Activated CD4-positive, alpha-beta T cell treated with anti-CD3 and anti-CD28 coated beads, Interleukin-2, amount 50 U/mL, for 4 hours (primary cell): ENCODE data around the gene DPEP2NB.
"Not testable (repeated sequence)": the region's sequence is repeated elsewhere in the genome, so short reads cannot be mapped to it uniquely, and the experiment has no call there.

Experiments
- DNase-seq, 2 experiments: peaks; one replicate each; pipeline ENCODE4 v3.0.0-alpha.2; 2020

Gene DPEP2NB, protein sequence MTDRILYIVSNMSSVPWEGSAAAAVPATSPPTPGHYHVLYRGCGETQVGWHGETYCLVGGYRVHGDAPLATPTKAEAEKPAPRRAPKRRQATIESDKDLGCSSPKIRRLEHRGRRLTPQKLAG

DNA sequence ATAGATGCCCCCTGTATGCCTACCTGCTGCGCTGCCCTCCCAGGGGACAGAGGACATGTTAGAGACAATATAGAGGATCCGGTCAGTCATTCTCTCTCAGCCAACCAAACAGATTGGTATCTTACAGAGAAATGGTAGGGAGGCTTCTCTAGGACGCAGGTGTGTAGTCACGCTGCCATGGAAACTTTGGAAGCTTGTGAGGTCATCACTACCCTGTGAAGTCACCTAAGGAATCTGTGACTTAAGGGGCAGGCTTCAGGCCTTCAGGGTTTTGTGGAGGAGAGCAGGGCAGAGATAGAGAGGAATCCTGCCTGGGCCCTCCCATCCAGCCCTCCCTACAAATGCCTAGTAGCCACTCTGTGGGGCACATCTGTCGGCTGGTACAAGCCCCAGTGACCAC is at the start of gene DPEP2NB:
TSS of gene DPEP2NB (minus strand) at position 231 of the 400 bp plus-strand sequence. CDS start at position 90, 141 bp downstream.
- no peak for DNase-seq

DNA sequence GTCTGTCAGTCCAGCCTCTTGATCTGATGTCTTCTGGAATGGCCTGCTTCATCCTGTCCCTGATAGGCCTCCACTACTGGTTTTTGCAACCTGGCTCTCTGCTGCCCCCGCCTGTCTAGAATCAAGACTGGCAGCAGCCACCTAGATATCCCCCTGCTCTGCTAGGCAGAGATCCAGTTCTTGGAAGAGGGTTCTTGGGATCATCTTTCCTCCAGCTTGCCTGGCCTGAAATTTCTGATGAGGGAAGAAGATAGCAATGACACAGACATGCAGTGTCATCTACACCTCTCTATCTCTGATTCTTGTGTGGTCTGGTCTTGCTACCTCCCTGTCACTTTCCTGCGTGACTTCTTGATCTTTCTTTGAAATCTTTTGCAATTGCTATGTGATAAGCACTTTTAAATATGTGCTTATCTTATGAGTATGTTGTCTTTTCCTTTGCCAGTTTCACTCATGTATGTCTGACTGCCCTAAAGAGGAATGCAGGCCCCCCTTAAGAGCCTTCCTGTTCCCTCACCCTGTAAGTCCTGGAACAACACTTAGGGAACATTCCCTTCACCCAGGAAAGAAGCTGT is 49.2 kb upstream of the DPEP2NB start:
- DNase-seq = peak; percentile 68 to 70

DNA sequence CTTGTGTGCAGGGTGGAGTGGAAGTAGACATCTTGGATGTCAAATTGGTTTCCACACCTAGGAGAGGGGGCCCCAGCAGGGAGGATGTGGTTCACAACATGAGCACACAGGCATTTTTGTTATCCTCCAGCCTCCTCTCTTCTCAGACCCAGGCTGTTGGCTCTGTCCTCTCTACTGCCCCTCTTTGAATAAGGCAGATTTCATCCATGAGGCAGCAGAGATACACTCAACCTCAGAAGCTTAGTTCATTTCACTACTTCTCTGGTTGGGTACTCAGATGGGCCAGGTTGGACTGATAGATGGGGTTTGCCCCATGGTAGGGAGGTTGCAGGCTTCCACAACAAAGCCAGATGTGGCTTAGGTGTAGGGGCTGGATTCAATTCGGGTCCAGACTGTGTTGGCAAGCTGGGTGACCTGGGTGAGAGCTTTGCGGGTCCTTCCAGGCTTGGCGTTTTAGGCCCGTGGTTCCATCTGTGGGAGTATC is 47.2 kb upstream of the DPEP2NB start:
- DNase-seq = no peak

DNA sequence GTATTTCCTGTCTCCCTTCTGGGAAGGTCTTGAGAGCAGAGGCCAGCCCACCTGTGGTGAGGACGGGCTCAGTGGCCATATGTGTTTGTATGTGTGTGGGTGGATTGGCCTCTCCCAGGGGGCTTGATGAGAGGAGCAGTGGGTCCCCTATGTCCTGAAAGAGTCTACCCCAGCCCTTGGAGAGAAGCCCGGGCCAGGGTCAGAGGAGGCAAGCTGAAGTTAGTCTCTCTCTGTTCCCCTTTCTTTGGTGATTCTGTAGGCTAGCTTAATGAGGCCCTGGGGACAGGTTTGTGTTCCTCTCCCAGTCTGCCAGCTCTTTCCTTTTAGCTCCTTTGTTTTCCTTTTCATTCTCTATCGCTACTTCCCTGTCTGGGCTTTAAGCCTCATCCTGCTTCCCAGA is 45.7 kb upstream of the DPEP2NB start:
- DNase-seq = no peak

DNA sequence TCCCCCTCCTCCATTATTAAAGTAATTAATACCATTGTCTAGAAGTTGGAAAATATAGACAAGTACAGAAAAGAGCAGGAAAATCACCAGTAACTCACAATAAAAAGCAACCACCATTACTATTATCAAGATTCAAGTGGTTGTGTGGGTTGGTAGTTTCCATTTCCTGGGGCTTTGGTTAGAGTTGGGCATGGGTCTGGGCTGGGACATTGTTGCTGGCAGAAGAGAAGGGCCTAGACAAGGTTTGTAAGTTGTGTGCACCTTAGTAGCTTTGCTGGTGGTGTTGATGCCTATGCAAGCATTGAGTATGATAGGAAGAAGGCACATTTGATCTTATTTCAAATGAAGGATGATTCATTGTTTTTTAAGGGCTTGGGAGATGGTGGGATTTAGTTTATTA is 44.1 kb upstream of the DPEP2NB start:
- DNase-seq = no peak

DNA sequence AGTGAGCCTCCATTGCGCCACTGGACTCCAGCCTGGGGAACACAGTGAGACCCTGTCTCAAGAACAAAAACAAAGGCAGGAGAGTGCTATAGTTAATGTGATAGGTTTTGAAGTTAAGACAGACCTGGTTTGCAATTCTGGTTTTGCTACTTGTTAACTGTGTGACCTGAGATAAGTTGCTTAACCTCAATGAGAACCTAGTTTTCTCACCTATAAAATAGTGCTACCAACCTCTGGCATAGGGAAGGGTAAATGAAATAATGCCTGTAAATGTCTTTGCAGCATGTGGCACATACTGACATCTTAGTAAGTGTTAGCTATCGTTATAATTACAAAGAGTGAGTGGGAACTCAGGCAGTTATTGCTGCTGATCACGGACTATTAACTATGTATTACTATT is 39.7 kb upstream of the DPEP2NB start:
- no peak for DNase-seq

DNA sequence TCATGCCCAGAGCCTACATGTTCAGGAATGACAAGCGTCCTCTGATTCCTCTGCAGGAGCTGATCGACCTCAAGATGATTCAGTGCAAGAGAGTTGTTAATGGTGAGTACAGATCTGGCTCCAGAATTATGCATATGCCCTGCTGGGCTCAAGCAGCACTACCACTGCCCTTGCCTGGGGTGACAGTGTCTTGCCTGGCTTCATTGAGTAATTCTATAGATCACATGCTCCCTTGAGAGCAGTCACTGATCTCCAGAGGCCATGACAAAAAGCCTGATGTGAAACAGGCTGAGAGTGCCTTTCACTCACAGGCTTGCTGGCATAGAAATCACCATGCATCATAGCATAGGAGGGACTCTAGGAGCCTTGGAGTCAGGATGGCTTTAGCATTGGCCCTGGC is 33.7 kb upstream of the DPEP2NB start:
- DNase-seq = no peak

DNA sequence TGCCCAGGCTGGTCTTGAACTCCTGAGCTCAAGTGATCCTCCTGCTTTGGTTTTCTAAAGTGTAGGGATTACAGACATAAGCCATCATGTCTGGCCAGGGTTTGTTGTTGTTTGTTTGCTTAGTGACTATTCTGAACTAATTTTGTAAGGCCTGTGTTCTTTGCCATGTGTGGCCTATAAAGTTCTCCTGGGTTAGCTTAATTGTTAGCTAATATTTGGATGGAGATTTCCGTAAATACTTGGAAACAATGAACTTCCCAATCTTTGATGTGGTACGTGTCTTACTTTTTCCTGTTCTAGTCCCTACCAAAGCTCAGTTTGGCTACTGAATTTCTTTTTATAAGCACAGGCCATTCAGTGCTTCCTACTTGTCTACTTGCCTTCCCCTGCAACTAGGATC is 32.3 kb upstream of the DPEP2NB start:
- no peak for DNase-seq

DNA sequence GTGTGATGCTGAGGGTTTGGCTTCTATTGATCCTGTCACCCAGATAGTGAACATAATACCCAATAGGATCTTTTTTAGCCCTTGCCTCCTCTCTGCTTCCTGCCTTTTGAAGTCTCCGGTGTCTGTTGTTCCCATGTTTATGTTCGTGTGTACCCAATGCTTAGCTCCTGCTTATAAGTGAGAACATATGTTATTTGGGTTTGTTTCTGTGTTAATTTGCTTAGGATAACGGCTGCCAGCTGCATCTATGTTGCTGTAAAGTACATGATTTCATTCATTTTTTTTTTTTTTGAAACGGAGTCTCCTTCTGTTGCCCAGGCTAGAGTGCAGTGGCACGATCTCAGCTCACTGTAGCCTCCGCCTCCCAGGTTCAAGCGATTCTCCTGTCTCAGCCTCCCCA is 30.4 kb upstream of the DPEP2NB start:
- no peak for DNase-seq

DNA sequence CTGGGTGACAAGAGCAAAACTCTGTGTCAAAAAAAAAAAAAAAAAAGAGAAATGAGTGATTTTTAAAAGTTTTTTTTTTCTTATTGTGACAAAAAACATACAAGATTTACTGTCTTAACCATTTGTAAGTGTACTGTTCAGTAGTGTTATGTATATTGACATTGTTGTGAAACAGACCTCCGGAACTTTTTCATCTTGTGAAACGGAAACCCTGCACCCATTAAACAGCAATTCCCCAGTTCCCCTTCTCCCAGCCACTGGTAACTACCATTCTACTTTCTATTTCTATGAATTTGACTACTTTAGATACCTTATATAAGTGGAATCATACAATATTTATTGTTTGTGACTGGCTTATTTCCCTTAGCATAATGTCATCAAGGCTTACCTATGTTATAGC is 26.1 kb upstream of the DPEP2NB start:
- DNase-seq = no peak

DNA sequence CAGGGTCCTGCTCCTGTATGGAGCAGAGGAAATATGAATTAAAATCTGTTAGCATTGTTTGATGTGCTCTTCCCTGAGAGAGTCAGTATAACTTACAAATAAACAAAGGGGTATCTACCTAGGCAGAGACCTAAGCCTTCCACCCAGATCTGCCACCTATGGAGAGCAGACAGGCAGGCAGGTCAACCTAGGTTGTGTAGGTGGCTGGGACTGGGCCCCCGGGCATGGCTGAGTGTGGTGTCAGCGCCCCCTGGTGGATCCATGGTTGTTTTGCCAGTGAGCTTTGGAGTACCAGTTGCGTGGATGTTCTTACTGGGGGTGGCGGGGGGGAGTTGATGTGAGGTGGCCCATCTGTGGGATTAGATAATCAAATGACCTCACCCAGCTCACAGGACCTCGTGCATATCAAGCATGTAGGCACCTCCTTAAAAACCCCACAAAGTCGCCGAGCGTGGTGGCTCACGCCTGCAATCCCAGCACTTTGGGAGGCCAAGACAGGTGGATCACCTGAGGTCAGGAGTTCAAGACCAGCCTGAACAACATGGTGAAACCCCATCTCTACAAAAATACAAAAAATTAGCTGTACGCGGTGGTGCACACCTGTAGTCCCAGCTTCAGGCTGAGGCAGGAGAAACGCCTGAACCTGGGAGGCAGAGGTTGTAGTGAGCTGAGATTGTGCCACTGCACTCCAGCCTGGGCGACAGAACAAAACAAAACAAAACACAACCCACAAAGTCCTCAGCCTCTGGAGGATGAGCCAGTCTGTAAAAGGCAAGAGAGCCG is 25.0 kb upstream of the DPEP2NB start:
- DNase-seq = peak; percentile 89 to 90

DNA sequence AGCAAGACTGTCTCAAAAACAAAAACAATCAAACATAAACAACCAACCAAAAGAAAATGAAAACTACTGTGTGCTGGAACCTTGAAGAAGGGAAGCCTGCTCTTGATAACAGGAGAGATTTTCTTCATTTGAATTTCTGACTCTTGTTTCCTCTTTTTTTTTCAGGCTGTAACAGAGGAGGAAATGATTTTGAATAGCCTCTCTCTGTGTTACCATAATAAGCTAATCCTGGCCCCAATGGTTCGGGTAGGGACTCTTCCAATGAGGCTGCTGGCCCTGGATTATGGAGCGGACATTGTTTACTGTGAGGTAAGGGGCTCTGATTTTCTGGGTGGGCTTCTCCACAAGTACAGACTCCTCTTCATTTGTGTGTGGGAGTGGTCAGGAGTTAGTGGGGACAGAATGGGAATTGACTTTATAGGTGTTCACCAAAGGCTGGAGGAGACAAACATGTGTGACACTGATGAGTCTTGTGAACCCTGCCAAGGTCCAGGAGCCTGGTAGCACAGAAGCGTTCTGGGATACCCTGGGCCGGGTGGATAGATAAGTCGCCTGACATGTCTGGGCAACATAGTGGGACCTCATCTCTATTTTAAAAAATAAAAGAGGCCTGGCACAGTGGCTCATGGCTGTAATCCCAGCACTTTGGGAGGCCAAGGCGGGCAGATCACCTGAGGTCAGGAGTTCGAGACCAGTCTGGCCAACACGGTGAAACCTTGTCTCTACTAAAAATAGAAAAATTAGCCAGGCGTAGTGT is 22.3 kb upstream of the DPEP2NB start:
- DNase-seq = no peak

DNA sequence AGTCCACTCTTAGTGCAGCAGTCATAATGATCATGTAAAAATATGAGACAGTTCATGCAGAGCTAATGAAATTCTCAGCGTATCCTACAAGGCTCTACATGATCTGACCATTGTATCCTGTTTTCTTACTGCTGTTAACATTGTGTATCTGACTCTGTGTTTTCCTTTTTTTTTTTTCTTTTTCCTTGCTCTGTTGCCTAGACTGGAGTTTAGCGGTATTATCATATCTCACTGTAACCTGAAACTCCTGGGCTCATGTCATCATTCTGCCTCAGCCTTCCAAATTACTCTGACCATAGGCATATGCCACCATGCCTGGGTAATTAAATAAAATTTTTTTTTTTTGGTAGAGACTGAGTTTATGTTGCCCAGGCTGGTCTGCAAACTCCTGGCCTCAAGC is 19.5 kb upstream of the DPEP2NB start:
- DNase-seq = no peak

DNA sequence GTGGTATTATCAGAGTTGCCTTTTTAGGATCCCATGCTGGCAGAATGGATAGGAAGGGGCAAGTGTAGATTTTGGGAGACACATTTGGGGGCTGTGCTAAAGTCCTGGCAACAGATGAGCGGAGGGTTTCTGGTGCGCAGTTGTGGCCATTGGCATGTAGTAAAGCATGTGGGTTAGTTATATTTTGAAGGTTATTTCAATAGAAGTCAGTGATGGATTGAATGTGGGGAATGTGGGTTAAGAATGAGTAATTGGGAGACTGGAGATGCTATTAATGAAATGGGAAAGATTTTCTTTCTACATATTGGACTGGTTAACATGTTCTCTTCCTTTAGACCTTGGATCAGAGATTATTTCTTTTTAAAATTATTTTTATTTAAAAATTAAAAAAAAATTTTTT is 17.4 kb upstream of the DPEP2NB start:
- DNase-seq = no peak

DNA sequence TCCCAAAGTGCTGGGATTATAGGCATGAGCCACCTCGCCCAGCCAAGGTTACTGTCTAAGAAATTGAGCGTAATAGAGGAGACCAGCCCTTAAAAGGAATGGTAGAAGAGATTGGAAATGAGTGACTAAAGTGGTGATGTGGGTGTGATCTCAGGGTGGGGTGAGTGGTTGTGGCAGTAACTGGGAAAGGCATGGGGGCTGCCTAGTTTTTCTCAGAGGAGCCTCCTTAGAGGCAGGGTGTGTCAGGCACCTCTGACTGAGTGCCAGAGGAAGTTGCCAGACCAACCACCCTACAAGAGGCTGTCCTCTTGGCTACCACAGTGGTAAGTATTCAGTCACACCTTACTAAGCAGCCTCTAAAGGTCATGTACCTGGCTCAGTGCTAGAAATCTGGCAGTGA is 16.2 kb upstream of the DPEP2NB start:
- no peak for DNase-seq

DNA sequence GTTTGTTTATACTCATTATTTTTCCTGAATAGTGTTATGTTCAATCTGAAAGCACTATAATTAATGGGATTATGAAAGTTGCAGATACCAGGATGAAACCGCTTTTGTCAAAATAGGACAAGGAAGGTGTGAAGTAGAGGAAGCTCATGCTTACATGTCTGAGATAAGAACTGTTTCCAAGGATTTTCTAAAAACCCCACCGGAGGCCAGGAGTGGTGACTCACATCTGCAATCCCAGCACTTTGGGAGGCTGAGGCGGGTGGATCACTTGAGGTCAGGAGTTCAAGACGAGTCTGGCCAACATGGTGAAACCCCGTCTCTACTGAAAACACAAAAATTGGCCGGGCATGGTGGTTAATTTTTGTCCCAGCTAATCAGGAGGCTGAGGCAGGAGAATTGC is 14.4 kb upstream of the DPEP2NB start:
- DNase-seq = not testable (repeated sequence)

DNA sequence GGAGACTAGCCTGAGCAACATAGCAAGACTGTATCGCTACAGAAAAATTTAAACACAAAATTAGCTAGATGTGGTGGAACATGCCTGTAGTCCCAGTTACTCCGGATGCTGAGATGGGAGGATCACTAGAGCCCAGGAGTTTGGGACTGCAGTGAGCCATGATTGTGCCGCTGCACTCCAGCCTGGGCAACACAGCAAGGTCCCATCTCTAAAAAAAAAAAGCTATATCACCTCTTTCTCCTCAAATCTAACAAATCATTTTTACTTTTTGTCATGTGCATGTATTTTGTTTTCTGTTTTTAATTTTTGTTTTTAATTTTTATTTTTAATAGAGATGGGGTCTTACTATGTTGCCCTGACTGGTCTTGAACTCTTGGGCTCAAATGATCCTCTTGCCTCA is 13.3 kb upstream of the DPEP2NB start:
- DNase-seq = no peak

DNA sequence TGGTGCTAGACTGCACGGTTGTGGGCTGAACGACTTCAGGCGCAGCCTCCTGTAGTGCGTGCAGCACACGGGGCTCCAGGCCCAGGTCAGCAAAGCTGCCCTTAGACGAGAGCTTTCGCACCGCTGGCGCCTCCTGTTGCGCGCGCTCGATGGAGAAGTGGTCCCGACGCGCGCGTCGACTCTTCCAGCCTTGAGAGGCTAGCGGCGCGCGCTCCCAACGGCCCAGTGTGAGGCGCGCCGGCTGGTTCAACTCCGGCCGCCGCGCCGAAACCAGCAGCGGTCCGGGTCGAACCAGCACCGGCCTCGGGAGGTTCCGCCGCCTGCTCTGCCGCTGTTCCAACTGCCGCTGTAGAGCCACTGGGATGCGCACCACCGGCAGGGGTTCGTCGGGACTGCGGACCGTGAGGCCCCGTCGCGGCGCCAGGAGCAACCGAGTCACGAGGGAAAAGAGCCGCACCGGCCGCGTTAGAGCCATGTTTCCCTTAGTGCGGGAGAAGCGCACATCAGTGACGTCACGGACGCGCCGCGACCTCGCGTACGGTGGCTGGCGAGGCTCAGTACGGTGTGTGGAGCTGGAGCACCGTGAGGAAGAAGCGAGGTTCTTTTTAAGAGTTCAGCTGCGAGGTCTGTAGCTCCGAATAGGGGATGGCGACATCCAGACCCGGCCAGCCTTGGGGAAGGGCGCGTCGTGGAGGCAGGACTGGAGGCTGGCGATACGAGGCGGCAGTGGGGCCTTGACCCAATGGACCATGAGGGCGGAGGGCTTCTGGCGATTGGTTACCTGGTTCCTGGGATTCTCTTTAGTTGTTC is 7.2 kb upstream of the DPEP2NB start, which contains the start of the genes DDX28 and DUS2:
TSS of gene DDX28 (minus strand) at position 505 of the 810 bp plus-strand sequence. CDS start at position 475, 30 bp downstream.
TSS of gene DUS2 (plus strand) at position 557 of the 810 bp plus-strand sequence. CDS start 14,740 bp downstream, outside the sequence.
- DNase-seq = peak; percentile 92 to 93

DNA sequence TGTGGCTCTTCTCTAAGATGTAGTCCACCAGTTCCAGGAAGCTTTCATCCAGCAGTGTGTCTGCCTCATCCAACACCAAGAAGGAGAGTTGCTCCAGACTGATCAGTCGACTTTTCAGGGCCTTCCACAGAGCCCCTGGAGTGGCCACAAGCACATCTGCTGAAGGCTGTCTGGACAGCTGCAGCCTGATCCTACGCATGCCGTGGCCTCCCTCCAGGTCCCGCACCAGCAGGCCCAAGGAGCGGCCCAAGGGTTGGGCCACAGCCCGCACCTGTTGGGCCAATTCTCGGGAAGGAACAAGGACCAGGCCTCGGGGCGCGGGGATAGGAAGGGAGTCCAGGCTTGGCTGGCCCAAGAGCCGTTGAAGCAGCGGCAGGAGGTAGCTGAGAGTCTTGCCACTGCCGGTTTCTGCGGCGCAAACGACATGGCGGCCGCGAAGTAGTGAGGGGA is 6.6 kb upstream of the DPEP2NB start:
- no peak for DNase-seq

DNA sequence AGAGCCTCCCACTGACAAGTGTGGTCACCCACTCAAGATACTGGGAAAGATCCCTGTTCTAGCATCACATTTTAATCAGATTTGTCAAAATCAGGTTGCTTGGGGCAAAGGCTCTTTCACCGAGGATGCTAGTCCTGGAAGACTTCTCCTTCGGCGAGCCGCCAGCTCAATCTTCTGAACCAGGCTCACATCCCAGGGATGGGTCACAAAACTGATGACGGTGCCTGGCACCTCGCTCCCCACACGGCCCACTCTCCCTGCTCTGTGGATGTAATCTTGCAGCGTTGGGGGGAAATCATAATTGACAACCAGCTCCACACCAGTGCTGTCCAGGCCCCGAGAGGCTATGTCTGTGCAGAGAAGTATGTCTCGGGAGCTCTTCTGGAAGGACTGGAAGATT is 5.8 kb upstream of the DPEP2NB start:
- DNase-seq = no peak

DNA sequence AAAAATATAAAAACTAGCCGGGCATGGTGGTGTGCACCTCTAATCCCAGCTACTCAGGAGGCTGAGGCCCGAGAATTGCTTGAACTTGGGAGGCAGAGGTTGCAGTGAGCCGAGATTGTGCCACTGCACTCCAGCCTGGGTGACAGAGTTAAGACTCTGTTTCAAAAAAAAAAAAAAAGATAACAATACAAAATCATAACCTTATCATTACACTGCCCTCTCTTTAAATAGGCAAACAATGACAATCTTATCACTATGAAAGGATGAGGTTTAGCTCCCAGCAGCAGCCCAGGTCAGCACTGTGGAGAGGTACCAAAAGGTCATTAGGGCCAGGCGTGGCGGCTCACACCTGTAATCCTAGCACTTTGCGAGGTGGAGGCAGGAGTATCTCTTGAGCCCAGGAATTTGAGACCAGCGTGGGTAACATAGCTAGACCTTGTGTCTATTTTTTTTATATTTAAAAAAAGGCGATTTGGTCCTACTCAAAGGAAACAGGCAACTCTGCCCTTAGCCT is 3.5 kb upstream of the DPEP2NB start:
- no peak for DNase-seq

DNA sequence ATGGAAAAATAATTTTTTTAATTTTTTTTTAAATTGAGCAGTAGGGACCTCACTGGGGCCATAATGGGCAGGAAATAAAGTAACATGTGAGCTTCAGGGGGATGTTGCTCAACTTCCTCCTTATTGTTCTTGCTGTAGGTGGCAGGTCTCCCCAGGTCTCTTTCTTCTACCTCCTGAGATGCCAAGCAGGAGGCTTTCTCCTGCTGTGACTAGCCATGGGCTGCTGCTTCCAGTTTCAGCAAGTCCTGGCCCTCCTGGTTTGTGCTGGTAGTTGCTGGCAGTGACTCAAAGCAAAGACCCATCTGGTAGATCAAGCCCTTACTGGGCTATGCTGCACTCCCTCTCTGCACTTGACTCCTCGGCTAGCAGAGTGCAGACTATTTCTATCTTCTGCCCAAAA is 2.3 kb downstream of the DPEP2NB start:
- DNase-seq = no peak
